ENCODE measurements around the gene TMPRSS9.

TMPRSS9 gene

GRCh38 chr19:2440515-2440914 is 80.5 kb downstream of the TMPRSS9 start:
- Histone ChIP-seq H3K27me3 (ENCODE audit: insufficient read depth, low read length) (no peaks in the 10 kb centered on the region), H2AFZ (ENCODE audit: low read length) (no peak overlapping the region), H3K36me3 (ENCODE audit: insufficient read depth, low read length) (peaks cover 73% of the 10 kb centered on the region), H3K27ac (ENCODE audit: low read depth, low read length, poor library complexity, severe bottlenecking) (no peak overlapping the region), H3F3A (ENCODE audit: insufficient read depth, low read length) (no peaks in the 10 kb centered on the region), H3K79me2 (ENCODE audit: insufficient read depth, low read length) (no peaks in the 10 kb centered on the region), H4K20me1 (ENCODE audit: insufficient read depth, low read length) (no peaks in the 10 kb centered on the region), H3K9ac (ENCODE audit: low read length) (no peak overlapping the region), H3K9me3 (ENCODE audit: low read length) (no peaks in the 10 kb centered on the region), H3K4me1 (ENCODE audit: insufficient read depth, low read length, severe bottlenecking) (no peaks in the 10 kb centered on the region), H3K4me3 (ENCODE audit: low read depth, low read length, poor library complexity, severe bottlenecking) (no peak overlapping the region), H3K9me2 (ENCODE audit: low read depth, low read length) (no peaks in the 10 kb centered on the region), H3K4me2 (ENCODE audit: low read length) (no peak overlapping the region)
- TF ChIP-seq EZH2 (IDR thresholded peaks at IDR 0.05; ENCODE audit: borderline replicate concordance, low read length) (no peak), CTCF (IDR thresholded peaks at IDR 0.05; ENCODE audit: low read length) (no peak)

DNA sequence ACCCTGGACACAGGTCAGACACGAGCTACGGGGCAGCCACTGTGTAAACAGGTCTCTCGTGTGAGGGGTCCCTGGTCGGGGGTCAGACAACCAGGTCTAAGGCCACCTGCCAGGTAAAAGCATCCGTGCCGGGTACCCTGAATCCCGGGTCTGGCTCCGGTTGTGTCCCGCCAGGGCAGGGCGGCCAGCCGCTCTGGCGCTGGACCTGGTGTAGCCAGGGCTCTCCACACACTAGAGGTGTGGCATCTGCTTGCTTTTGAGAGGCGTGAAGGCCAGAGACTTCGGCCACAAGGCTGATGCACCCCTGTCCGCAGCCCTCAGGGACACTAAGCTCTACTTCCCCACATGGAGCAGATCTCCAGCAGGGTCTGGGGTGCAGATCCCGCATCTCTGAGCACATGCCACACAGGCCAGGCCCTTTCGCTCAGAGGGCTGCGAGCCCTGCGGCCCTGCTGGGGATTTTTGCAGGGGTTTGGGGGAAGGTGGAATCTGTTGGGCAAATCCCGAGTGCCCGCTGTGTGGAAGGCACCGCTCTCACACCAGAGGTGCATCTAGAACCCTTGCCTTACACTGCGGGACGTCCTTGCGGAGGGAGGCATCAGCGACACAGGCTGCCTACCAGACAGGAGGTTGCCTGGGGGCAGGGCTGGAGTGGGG is 81.2 kb downstream of the TMPRSS9 start:
- Histone ChIP-seq H3K4me3 (ENCODE audit: low read depth, low read length, poor library complexity, severe bottlenecking) (no peak overlapping the region), H3F3A (ENCODE audit: insufficient read depth, low read length) (no peaks in the 10 kb centered on the region), H3K27ac (ENCODE audit: low read depth, low read length, poor library complexity, severe bottlenecking) (no peak overlapping the region), H3K4me2 (ENCODE audit: low read length) (no peak overlapping the region), H3K4me1 (ENCODE audit: insufficient read depth, low read length, severe bottlenecking) (peaks cover 3% of the 10 kb centered on the region), H2AFZ (ENCODE audit: low read length) (no peak overlapping the region), H3K36me3 (ENCODE audit: insufficient read depth, low read length) (peaks cover 72% of the 10 kb centered on the region), H3K79me2 (ENCODE audit: insufficient read depth, low read length) (no peaks in the 10 kb centered on the region), H3K9me3 (ENCODE audit: low read length) (no peaks in the 10 kb centered on the region), H3K9ac (ENCODE audit: low read length) (no peak overlapping the region), H3K9me2 (ENCODE audit: low read depth, low read length) (no peaks in the 10 kb centered on the region), H3K27me3 (ENCODE audit: insufficient read depth, low read length) (no peaks in the 10 kb centered on the region), H4K20me1 (ENCODE audit: insufficient read depth, low read length) (no peaks in the 10 kb centered on the region)
- TF ChIP-seq EZH2 (IDR thresholded peaks at IDR 0.05; ENCODE audit: borderline replicate concordance, low read length) = no peak

DNA sequence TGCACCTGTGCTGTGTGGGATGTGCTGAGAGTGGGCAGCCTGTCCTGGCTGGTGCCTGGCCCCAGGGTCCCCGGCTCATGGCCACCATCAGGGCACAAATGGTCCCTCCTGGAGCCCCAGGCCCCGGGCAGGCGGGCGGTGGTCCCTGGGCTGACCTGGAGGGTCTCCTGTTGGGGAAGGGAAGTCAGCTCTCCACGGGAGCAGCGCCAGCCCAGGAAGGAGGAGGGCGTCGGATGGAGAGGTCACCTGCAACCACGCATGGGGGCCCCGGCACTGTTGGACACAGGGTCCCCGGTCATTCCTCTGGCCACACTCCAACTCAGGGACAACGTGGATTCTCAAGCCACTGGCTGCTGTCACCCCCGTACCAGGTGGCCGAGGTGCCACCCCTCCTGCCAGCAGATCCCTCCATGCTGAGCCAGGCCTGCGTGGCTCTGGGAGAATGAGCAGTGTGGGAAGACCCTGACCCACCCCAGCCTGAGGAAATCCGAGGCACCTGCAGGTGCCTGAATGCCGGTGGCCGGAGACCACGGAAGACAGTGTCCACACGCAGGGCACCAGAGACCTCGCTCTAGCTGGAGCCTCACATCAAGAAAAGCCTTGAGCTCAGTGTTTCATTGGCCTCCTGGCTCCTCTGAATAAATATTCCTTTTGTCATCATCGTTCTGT is 83.2 kb downstream of the TMPRSS9 start:
- H3K9me2 ChIP-seq (ENCODE audit: low read depth, low read length) = no peaks in the 10 kb centered on the region
- no peak overlapping the region for H3K4me3 ChIP-seq (ENCODE audit: low read depth, low read length, poor library complexity, severe bottlenecking)
- H3K27ac ChIP-seq (ENCODE audit: low read depth, low read length, poor library complexity, severe bottlenecking) = no peak overlapping the region
- no peaks in the 10 kb centered on the region for H3K9me3 ChIP-seq (ENCODE audit: low read length)
- H4K20me1 ChIP-seq (ENCODE audit: insufficient read depth, low read length) = no peaks in the 10 kb centered on the region
- H3K36me3 ChIP-seq (ENCODE audit: insufficient read depth, low read length) = peaks cover 56% of the 10 kb centered on the region
- H3K4me2 ChIP-seq (ENCODE audit: low read length) = no peak overlapping the region
- no peaks in the 10 kb centered on the region for H3F3A ChIP-seq (ENCODE audit: insufficient read depth, low read length)
- H3K9ac ChIP-seq (ENCODE audit: low read length) = no peak overlapping the region
- no peaks in the 10 kb centered on the region for H3K27me3 ChIP-seq (ENCODE audit: insufficient read depth, low read length)
- TF ChIP-seq CTCF (IDR thresholded peaks at IDR 0.05; ENCODE audit: low read length) = no peak
- no peak for TF ChIP-seq EZH2 (IDR thresholded peaks at IDR 0.05; ENCODE audit: borderline replicate concordance, low read length)
- no peaks in the 10 kb centered on the region; the same call in 1 of the 2 replicates for H3K79me2 ChIP-seq (ENCODE audit: insufficient read depth, low read length)
- H3K4me1 ChIP-seq (ENCODE audit: insufficient read depth, low read length, severe bottlenecking) = peaks cover 18% of the 10 kb centered on the region
- H2AFZ ChIP-seq (ENCODE audit: low read length) = no peak overlapping the region
